PC-9 (cell line): Measurements from ENCODE around the gene SUPT5H.

ENCODE experiments used
- EZH2 ChIP-seq: fragments of 200-600 bp; sonication (generic); IDR thresholded peaks from 2 replicates; pipeline ENCODE4 v1.8.0; 2017; ENCODE audit warnings: antibody characterized with exemption, low read depth
- TF ChIP-seq, protein P1 (sequence below): fragments of 200-600 bp; sonication (generic); conservative IDR thresholded peaks from 2 replicates; pipeline ENCODE4 v1.6.1; 2017; ENCODE audit warnings: mixed run types, antibody characterized with exemption, mild to moderate bottlenecking, moderate library complexity

DNA sequence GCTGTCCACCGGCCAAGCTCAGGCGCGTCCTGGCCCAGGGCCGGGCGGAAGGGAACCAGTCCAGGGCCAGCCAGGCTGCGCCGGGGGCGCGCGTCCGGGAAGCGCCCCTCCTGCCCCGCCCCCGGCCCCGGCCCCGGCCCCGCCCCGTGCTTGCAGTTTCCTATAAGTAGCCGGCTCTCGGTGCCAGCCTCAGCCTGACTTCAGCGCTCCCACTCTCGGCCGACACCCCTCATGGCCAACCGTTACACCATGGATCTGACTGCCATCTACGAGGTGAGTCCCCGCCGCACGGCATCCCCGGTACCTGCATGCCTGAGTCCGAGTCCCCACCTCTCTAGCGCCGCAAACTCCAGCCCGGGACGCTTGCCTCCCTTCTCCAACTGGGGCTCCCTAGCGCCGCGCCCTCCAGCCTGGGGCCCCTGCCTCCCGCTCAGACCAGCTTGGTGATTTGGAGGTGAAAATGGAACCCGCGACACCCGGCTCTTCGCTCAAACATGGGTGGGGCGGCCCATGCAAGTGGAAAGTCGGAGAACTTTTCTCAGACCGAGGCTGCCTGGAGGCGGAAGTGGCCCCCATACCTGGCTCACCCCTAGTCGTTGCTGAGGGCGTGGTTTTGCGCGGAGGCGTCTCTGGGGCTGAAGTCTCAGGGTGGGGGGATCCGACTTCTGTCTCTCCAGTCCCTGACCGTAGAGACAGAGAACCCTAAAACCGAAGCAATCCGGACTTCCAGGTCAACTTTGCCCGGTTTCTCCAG, 38.5 kb upstream of the SUPT5H start, which contains the start of gene ZFP36:
- TF ChIP-seq, protein P1, sequence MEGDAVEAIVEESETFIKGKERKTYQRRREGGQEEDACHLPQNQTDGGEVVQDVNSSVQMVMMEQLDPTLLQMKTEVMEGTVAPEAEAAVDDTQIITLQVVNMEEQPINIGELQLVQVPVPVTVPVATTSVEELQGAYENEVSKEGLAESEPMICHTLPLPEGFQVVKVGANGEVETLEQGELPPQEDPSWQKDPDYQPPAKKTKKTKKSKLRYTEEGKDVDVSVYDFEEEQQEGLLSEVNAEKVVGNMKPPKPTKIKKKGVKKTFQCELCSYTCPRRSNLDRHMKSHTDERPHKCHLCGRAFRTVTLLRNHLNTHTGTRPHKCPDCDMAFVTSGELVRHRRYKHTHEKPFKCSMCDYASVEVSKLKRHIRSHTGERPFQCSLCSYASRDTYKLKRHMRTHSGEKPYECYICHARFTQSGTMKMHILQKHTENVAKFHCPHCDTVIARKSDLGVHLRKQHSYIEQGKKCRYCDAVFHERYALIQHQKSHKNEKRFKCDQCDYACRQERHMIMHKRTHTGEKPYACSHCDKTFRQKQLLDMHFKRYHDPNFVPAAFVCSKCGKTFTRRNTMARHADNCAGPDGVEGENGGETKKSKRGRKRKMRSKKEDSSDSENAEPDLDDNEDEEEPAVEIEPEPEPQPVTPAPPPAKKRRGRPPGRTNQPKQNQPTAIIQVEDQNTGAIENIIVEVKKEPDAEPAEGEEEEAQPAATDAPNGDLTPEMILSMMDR = no peak
- no peak for TF ChIP-seq EZH2
